Measurements from ENCODE around the gene RAB3GAP2. TPM values are rescaled to one million over a fixed set of nuclear protein-coding genes. Genes with fewer than 3 reads are reported as not detected.

RAB3GAP2 gene
- total RNA-seq, 4 donors from 2014 or later, result 23.6 to 33.8 (median 27.7) TPM

DNA sequence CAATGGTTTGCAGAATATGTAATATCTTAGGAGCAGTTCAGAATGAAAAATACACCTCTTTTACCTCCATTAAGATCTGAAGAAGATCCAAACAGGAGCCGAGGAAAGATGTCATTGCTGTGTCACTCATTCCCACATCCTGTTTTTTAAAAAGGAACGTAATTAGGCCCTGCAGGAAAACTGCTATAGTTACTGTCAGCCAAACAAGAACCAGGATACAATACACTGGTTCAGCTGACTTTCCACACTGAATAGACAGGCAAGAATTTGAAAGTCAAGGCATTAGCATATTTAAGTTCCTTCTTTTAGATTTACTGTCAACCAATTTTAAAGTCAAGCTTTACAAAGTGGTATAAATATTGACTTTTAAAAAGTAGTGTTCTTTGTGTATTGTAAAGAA is 114.5 kb downstream of the RAB3GAP2 start:
- Histone ChIP-seq H3K27me3 (no peaks in the 10 kb centered on the region), H3K27ac (peak overlapping the region in 3 of 4 donors; percentile 42 to 58 (median 49)), H3K9me3 (no peaks in the 10 kb centered on the region), H3K4me3 (no peak overlapping the region), H3K36me3 (peaks cover 0 to 36% (median 0%) of the 10 kb centered on the region in 3 donors), H3K4me1 (peaks cover 0 to 11% (median 6%) of the 10 kb centered on the region in 4 donors)
- DNase-seq, result no peak
- TF ChIP-seq POLR2A (IDR thresholded peaks at IDR 0.05), result no peak
- TF ChIP-seq, protein P1, sequence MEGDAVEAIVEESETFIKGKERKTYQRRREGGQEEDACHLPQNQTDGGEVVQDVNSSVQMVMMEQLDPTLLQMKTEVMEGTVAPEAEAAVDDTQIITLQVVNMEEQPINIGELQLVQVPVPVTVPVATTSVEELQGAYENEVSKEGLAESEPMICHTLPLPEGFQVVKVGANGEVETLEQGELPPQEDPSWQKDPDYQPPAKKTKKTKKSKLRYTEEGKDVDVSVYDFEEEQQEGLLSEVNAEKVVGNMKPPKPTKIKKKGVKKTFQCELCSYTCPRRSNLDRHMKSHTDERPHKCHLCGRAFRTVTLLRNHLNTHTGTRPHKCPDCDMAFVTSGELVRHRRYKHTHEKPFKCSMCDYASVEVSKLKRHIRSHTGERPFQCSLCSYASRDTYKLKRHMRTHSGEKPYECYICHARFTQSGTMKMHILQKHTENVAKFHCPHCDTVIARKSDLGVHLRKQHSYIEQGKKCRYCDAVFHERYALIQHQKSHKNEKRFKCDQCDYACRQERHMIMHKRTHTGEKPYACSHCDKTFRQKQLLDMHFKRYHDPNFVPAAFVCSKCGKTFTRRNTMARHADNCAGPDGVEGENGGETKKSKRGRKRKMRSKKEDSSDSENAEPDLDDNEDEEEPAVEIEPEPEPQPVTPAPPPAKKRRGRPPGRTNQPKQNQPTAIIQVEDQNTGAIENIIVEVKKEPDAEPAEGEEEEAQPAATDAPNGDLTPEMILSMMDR (IDR thresholded peaks at IDR 0.05), result no peak

- DNase-seq, result no peak
- peaks cover 0 to 41% (median 0%) of the 10 kb centered on the region in 3 donors for H3K36me3 ChIP-seq
- no peaks in the 10 kb centered on the region for H3K9me3 ChIP-seq
- H3K27ac ChIP-seq, result peak overlapping the region in 1 of 4 donors; percentile 27
- no peak overlapping the region for H3K4me3 ChIP-seq
- no peaks in the 10 kb centered on the region for H3K27me3 ChIP-seq
- TF ChIP-seq, protein P1 (IDR thresholded peaks at IDR 0.05), result no peak
- TF ChIP-seq POLR2A (IDR thresholded peaks at IDR 0.05), result no peak
- peaks cover 0 to 11% (median 6%) of the 10 kb centered on the region in 4 donors for H3K4me1 ChIP-seq
These were observed 115.6 kb downstream of the RAB3GAP2 start for GRCh38 chr1:220156620-220157146.

- H3K27ac ChIP-seq, result no peak overlapping the region
- no peaks in the 10 kb centered on the region for H3K27me3 ChIP-seq
- H3K36me3 ChIP-seq, result peaks cover 0 to 42% (median 0%) of the 10 kb centered on the region in 3 donors
- H3K4me1 ChIP-seq, result peaks cover 0 to 6% (median 2%) of the 10 kb centered on the region in 4 donors
- TF ChIP-seq, protein P1 (IDR thresholded peaks at IDR 0.05), result no peak
- no peak for TF ChIP-seq POLR2A (IDR thresholded peaks at IDR 0.05)
- no peaks in the 10 kb centered on the region for H3K9me3 ChIP-seq
- no peak overlapping the region for H3K4me3 ChIP-seq
- DNase-seq, result no peak
These were observed 119.1 kb downstream of the RAB3GAP2 start for GRCh38 chr1:220153147-220153546.

- TF ChIP-seq, protein P1 (IDR thresholded peaks at IDR 0.05), result no peak
- no peak for TF ChIP-seq POLR2A (IDR thresholded peaks at IDR 0.05)
- H3K4me3 ChIP-seq, result no peak overlapping the region
- peak in 1 of 3 donors; percentile 54 for DNase-seq
- no peaks in the 10 kb centered on the region for H3K27me3 ChIP-seq
- H3K36me3 ChIP-seq, result peaks cover 0 to 47% (median 0%) of the 10 kb centered on the region in 3 donors
- H3K4me1 ChIP-seq, result no peaks in the 10 kb centered on the region
- no peaks in the 10 kb centered on the region for H3K9me3 ChIP-seq
- no peak overlapping the region for H3K27ac ChIP-seq
These were observed 120.8 kb downstream of the RAB3GAP2 start for GRCh38 chr1:220151454-220151853.

- Histone ChIP-seq H3K4me3 (no peak overlapping the region), H3K27ac (no peak overlapping the region), H3K36me3 (peaks cover 0 to 52% (median 0%) of the 10 kb centered on the region in 3 donors), H3K9me3 (no peaks in the 10 kb centered on the region), H3K27me3 (no peaks in the 10 kb centered on the region), H3K4me1 (no peaks in the 10 kb centered on the region)
- TF ChIP-seq POLR2A (IDR thresholded peaks at IDR 0.05), result no peak
- TF ChIP-seq, protein P1 (IDR thresholded peaks at IDR 0.05), result no peak
- no peak for DNase-seq
These were observed 122.5 kb downstream of the RAB3GAP2 start for GRCh38 chr1:220149742-220150141.
